ENCODE data around the gene STRN3. TPM values are rescaled to one million over a fixed set of nuclear protein-coding genes. Genes with fewer than 3 reads are reported as not detected.
"Not testable (repeated sequence)": the region's sequence is repeated elsewhere in the genome, so short reads cannot be mapped to it uniquely, and the experiment has no call there.

Gene STRN3
- total RNA-seq, 1 donor from 2014 or later, result 39.5 TPM

DNA sequence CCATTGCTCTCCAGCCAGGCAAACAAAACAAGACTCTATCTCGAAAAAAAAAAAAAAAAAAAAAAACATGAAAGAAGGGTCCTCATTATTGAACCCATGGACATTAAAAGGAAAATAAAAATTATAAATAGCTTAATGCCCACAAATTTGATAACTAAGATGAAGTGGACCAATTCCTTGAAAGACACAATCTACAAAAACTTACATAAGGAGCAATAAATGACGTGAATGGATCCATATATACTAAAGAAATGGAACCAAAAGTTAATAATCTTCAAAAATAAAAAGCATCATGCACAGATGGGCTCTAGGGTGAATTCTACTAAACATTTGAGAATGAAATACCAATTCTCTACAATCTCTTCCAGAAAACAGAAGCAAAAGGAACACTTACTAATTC lies 48.4 kb downstream of the STRN3 start:
- TF ChIP-seq, protein P1, sequence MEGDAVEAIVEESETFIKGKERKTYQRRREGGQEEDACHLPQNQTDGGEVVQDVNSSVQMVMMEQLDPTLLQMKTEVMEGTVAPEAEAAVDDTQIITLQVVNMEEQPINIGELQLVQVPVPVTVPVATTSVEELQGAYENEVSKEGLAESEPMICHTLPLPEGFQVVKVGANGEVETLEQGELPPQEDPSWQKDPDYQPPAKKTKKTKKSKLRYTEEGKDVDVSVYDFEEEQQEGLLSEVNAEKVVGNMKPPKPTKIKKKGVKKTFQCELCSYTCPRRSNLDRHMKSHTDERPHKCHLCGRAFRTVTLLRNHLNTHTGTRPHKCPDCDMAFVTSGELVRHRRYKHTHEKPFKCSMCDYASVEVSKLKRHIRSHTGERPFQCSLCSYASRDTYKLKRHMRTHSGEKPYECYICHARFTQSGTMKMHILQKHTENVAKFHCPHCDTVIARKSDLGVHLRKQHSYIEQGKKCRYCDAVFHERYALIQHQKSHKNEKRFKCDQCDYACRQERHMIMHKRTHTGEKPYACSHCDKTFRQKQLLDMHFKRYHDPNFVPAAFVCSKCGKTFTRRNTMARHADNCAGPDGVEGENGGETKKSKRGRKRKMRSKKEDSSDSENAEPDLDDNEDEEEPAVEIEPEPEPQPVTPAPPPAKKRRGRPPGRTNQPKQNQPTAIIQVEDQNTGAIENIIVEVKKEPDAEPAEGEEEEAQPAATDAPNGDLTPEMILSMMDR (IDR thresholded peaks at IDR 0.05), result no peak
- no peaks in the 10 kb centered on the region for H3K36me3 Mint-ChIP-seq (ENCODE audit: low read depth)
- H3K27me3 Mint-ChIP-seq (ENCODE audit: low read depth), result no peaks in the 10 kb centered on the region
- H3K27ac Mint-ChIP-seq (ENCODE audit: unreplicated experiment), result no peak overlapping the region
- H3K9me3 Mint-ChIP-seq (ENCODE audit: low read depth), result no peaks in the 10 kb centered on the region
- no peak overlapping the region for H3K4me3 Mint-ChIP-seq (ENCODE audit: unreplicated experiment)
- DNase-seq (ENCODE audit: low spot score), result no peak
- H3K4me1 Mint-ChIP-seq (ENCODE audit: low read depth), result peaks cover 35% of the 10 kb centered on the region

DNA sequence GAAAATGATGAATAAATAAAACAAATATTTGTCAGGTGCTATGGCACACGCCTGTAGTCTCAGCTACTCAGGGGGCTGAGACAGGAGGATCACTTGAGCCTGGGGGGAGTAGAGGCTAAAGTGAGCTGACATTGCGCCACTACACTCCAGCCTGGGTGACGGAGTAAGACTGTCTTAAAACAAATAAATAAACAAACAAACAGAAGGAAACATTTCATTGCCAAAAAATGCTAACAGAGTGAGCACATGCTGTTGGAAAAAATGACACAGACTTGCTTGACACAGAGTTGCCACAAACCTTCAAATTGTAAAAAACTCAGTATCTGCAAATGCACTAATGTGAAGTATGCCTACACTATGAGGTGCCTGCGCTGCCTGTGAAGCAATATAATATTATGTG lies 51.6 kb downstream of the STRN3 start:
- Mint-ChIP-seq H3K4me1 (ENCODE audit: low read depth) (peaks cover 40% of the 10 kb centered on the region), H3K9me3 (ENCODE audit: low read depth) (no peaks in the 10 kb centered on the region), H3K27me3 (ENCODE audit: low read depth) (no peaks in the 10 kb centered on the region), H3K36me3 (ENCODE audit: low read depth) (no peaks in the 10 kb centered on the region), H3K27ac (ENCODE audit: unreplicated experiment) (no peak overlapping the region), H3K4me3 (ENCODE audit: unreplicated experiment) (no peak overlapping the region)
- TF ChIP-seq, protein P1 (IDR thresholded peaks at IDR 0.05), result no peak
- no peak for DNase-seq (ENCODE audit: low spot score)

DNA sequence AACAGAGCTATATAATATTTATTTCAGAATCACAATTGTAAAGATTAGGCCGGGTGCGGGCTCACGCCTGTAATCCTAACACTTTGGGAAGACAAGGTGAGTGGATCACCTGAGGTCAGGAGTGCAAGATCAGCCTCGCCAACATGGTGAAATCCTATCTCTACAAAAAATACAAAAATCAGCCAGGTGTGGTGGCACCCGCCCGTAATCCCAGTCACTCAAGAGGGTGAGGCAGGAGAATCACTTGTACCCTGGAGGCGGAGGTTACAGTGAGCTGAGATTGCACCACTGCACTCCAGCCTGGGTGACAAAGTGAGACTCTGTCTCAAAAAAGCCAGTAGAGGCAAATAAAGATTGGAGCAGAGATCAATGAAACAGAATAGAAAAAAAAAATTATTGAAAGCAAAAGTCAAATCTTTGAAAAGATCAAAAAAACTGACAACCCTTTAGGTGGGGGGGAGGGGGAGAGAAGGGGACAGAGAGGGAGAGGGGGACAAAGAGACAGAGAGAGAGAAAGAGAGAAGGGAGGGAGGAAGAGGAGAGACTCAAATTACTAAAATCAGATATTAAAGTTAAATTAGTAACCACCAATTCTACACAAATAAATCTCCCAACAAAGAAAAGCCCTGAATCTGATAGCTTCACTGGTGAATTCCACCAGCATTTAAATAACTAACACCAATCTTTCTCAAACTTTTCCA lies 53.1 kb downstream of the STRN3 start:
- no peak overlapping the region for H3K4me3 Mint-ChIP-seq (ENCODE audit: unreplicated experiment)
- no peak for DNase-seq (ENCODE audit: low spot score)
- H3K4me1 Mint-ChIP-seq (ENCODE audit: low read depth), result peaks cover 41% of the 10 kb centered on the region
- H3K36me3 Mint-ChIP-seq (ENCODE audit: low read depth), result no peaks in the 10 kb centered on the region
- H3K9me3 Mint-ChIP-seq (ENCODE audit: low read depth), result no peaks in the 10 kb centered on the region
- TF ChIP-seq, protein P1 (IDR thresholded peaks at IDR 0.05), result no peak
- H3K27me3 Mint-ChIP-seq (ENCODE audit: low read depth), result no peaks in the 10 kb centered on the region
- peak overlapping the region; percentile 28 for H3K27ac Mint-ChIP-seq (ENCODE audit: unreplicated experiment)

DNA sequence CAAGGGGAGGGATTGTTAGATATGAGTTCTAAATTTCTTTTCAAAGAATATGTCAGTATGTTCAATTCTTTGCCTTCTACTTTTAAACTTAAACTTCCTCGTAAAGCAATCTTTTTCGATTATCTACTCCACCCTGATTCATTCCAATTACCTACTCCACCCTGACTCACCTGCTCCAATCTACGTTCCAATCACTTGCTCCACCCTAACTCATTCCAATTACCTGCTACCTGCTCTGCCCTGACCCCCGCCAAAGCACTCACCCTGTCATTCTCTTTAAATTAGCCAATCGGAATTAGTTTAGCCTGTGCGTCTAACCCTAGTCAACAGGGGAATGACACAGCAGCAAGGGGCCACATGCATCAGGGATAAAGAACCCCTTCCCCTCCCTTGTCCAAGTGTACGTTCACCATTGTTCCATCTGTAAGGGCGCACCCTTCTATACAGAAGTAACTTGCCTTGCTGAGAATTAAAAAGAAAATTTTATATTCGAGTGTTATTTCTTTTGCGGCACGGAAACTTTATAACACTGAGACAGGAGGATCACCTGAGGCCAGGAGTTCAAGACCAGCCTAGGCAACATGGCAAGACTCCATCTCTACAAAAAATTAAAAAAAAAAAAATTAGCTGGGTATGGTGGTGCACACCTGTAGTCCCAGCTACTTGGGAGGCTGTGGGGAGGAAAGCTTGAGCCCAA lies 54.0 kb downstream of the STRN3 start:
- not testable (repeated sequence) for H3K4me3 Mint-ChIP-seq (ENCODE audit: unreplicated experiment); H3K27ac Mint-ChIP-seq (ENCODE audit: unreplicated experiment); DNase-seq (ENCODE audit: low spot score); H3K9me3 Mint-ChIP-seq (ENCODE audit: low read depth); H3K36me3 Mint-ChIP-seq (ENCODE audit: low read depth); H3K27me3 Mint-ChIP-seq (ENCODE audit: low read depth)
- peaks cover 41% of the 10 kb centered on the region for H3K4me1 Mint-ChIP-seq (ENCODE audit: low read depth)

DNA sequence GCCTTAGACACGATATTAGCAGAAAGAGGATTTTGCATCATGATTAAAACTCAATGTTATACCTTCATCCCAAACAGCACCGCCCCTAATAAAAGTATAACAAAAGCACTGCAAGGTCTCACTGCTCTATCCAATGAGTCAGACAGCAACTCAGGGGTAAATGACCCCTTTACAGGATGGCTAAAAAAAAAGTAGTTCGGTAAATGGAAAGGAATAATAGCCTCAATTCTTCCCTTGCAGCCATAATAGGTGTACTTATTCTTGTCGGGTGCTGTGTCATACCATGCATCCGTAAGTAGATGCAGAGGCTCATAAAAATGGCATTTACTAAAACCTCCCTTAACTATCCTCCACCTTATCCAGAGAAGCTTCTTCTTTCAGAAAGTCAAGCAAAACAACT lies 54.6 kb downstream of the STRN3 start:
- H3K36me3 Mint-ChIP-seq (ENCODE audit: low read depth), result no peaks in the 10 kb centered on the region
- no peak overlapping the region for H3K4me3 Mint-ChIP-seq (ENCODE audit: unreplicated experiment)
- no peak overlapping the region for H3K27ac Mint-ChIP-seq (ENCODE audit: unreplicated experiment)
- DNase-seq (ENCODE audit: low spot score), result no peak
- H3K4me1 Mint-ChIP-seq (ENCODE audit: low read depth), result peaks cover 43% of the 10 kb centered on the region
- H3K27me3 Mint-ChIP-seq (ENCODE audit: low read depth), result no peaks in the 10 kb centered on the region
- H3K9me3 Mint-ChIP-seq (ENCODE audit: low read depth), result no peaks in the 10 kb centered on the region
- TF ChIP-seq, protein P1 (IDR thresholded peaks at IDR 0.05), result no peak

DNA sequence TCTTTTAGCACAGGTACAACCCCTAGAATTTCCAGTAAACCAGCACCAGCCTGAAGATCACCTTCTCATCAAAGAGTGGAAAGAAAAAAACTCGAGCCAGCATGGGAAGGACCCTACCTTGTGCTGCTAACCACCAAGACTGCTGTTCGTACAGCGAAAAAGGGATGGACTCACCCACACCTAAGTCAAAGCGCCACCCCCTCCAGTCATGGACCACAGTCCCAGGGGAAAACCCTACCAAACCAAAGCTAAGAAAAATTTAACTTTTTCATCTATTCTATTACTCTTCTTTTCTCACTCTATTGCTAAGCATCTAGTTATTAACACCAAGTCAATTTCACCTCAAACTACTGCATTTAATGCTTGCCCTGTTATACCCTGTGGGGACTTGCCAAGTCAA lies 56.4 kb downstream of the STRN3 start:
- H3K9me3 Mint-ChIP-seq (ENCODE audit: low read depth); H3K4me3 Mint-ChIP-seq (ENCODE audit: unreplicated experiment); H3K27me3 Mint-ChIP-seq (ENCODE audit: low read depth); H3K36me3 Mint-ChIP-seq (ENCODE audit: low read depth); H3K27ac Mint-ChIP-seq (ENCODE audit: unreplicated experiment); DNase-seq (ENCODE audit: low spot score): not testable (repeated sequence)
- peaks cover 50% of the 10 kb centered on the region for H3K4me1 Mint-ChIP-seq (ENCODE audit: low read depth)

DNA sequence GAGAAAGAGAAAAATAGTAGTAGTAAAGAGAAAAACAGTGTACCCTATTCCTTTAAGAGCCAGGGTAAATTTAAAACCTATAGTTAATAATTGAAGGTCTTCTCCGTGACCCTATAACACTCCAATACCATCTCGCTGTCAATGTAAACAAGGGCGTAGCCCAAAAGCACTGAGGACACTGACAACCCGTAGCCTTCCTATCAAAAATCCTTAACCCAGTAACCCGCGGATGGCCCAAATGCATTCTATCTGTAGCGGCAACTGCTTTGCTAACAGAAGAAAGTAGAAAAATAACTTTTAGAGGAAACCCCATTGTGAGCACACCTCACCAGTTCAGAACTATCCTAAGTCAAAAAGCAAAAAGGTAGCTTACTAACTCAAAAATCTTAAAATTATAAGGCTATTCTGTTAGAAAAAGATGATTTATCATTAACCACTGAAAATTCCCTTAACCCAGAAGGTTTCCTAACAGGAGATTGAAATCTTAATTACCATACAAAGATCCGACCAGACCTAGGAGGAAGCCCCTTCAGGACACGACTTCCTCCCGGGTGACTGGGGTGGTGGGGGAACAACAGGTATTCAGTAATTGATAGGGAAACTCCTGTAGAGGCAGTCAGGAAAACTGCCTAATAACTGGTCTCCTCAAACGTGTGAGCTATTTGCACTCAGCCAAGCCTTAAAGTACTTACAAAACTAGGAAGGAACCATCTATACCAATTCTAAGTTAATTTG lies 58.6 kb downstream of the STRN3 start:
- not testable (repeated sequence) for H3K27me3 Mint-ChIP-seq (ENCODE audit: low read depth); H3K27ac Mint-ChIP-seq (ENCODE audit: unreplicated experiment); DNase-seq (ENCODE audit: low spot score); H3K4me3 Mint-ChIP-seq (ENCODE audit: unreplicated experiment); H3K9me3 Mint-ChIP-seq (ENCODE audit: low read depth)
- peaks cover 10% of the 10 kb centered on the region for H3K36me3 Mint-ChIP-seq (ENCODE audit: low read depth)
- H3K4me1 Mint-ChIP-seq (ENCODE audit: low read depth), result peaks cover 37% of the 10 kb centered on the region

Measured in chondrocyte (in vitro differentiated cells).